GM20431 (cell line): Measurements from ENCODE around the gene PRDM10.
"Not testable (repeated sequence)": the region's sequence is repeated elsewhere in the genome, so short reads cannot be mapped to it uniquely, and the experiment has no call there.

ENCODE experiments used
- in situ Hi-C: fragments of 300-500 bp; cut with MseI, MboI; formaldehyde crosslinking; loops from one replicate; pipeline ENCODE4 v1.15.0; 2020; ENCODE audit warnings: low sequenced_read_pairs; ENCODE audit not compliant: unreplicated experiment

Gene PRDM10

GRCh38 chr11:129928923-129929692 is 73.5 kb downstream of the PRDM10 start:
- in situ Hi-C loops, result no loop called here

GRCh38 chr11:129922674-129923073 is 80.0 kb downstream of the PRDM10 start:
- in situ Hi-C loops, result no loop called here

- in situ Hi-C loops, result loop anchor here (10.0 kb wide), 1 partner anchor 216 kb away; no protein-coding TSS in a partner anchor
These were observed 84.3 kb downstream of the PRDM10 start for GRCh38 chr11:129918361-129918760.

GRCh38 chr11:129917231-129917630 is 85.4 kb downstream of the PRDM10 start:
- in situ Hi-C loops, result loop anchor here (10.0 kb wide), 1 partner anchor 218 kb away; no protein-coding TSS in a partner anchor

GRCh38 chr11:129911298-129911697 is 91.3 kb downstream of the PRDM10 start:
- in situ Hi-C loops, result loop anchor here (10.0 kb wide), 1 partner anchor 224 kb away; no protein-coding TSS in a partner anchor

- in situ Hi-C loops, result loop anchor here (10.0 kb wide), 1 partner anchor 224 kb away; no protein-coding TSS in a partner anchor
These were observed 92.3 kb downstream of the PRDM10 start for GRCh38 chr11:129910360-129910759.

GRCh38 chr11:129905402-129905801 is 97.2 kb downstream of the PRDM10 start:
- in situ Hi-C loops, result no loop called here

GRCh38 chr11:129896062-129896461 is 106.6 kb downstream of the PRDM10 start:
- in situ Hi-C loops, result no loop called here

- in situ Hi-C loops, result no loop called here
These were observed 107.3 kb downstream of the PRDM10 start, which contains the start of gene NFRKB for GRCh38 chr11:129895126-129896041. Gene NFRKB, minus strand, starts transcription at chr11:129895578. Its CDS starts 2,729 bp downstream, at chr11:129892849.

GRCh38 chr11:129894278-129895125 is 108.1 kb downstream of the PRDM10 start:
- in situ Hi-C loops, result no loop called here

GRCh38 chr11:129888451-129888850 is 114.2 kb downstream of the PRDM10 start:
- in situ Hi-C loops, result no loop called here

GRCh38 chr11:129885381-129885780 is 117.3 kb downstream of the PRDM10 start:
- in situ Hi-C loops, result no loop called here

GRCh38 chr11:129884581-129884980 is 118.1 kb downstream of the PRDM10 start:
- in situ Hi-C loops, result no loop called here

GRCh38 chr11:129881570-129882170 is 121.0 kb downstream of the PRDM10 start:
- in situ Hi-C loops, result no loop called here

GRCh38 chr11:129880311-129880710 is 122.3 kb downstream of the PRDM10 start:
- in situ Hi-C loops, result no loop called here

- in situ Hi-C loops, result no loop called here
These were observed 130.7 kb downstream of the PRDM10 start for GRCh38 chr11:129871914-129872313.

GRCh38 chr11:129868626-129869025 is 134.0 kb downstream of the PRDM10 start:
- in situ Hi-C loops, result not testable (repeated sequence)

- in situ Hi-C loops, result no loop called here
These were observed 136.3 kb downstream of the PRDM10 start for GRCh38 chr11:129866311-129866710.

GRCh38 chr11:129865701-129866100 is 136.9 kb downstream of the PRDM10 start:
- in situ Hi-C loops, result no loop called here
